NOMO-1 treated with dmso at 0.1 percent for 144 hours (cell line): ENCODE results near the gene ZNF76.
"Not testable (repeated sequence)": the region's sequence is repeated elsewhere in the genome, so short reads cannot be mapped to it uniquely, and the experiment has no call there.

Source experiments
- DNase-seq: peaks from one replicate; lab custom pipeline; 2025; ENCODE audit not compliant: unreplicated experiment; lab: John Stamatoyannopoulos, UW

Gene ZNF76

GRCh38 chr6:35297601-35298481 is 38.3 kb downstream of the ZNF76 start, which contains the start of gene DEF6:
TSS of gene DEF6 (plus strand) at chr6:35297818. CDS start at chr6:35297857, 39 bp downstream.
- DNase-seq = peak; percentile 92

DNA sequence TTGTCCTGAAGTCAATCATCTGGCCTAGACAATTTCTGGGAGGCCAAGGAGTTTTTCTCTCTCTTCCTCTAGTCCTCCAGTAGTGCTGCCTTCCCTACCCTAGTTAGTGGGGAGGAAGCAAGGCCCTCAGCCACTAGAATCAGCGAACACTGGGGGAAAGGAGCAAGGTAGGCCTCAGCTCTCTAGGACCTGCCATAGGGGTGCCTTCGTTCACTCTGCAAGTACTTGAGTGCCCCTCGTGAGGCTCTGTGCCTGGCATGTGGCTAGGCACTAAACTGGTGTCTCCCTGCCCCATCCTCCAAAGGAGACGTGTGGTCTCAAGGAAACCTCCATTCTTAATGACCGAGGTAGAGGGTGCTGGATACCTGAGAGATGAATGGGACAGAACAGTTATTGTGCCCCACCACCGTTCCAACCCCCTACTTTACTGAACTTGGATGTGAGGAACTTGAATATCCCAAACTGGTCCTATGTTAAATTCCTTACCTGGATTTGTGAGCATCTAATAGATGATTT is 39.1 kb downstream of the ZNF76 start:
- no peak for DNase-seq

DNA sequence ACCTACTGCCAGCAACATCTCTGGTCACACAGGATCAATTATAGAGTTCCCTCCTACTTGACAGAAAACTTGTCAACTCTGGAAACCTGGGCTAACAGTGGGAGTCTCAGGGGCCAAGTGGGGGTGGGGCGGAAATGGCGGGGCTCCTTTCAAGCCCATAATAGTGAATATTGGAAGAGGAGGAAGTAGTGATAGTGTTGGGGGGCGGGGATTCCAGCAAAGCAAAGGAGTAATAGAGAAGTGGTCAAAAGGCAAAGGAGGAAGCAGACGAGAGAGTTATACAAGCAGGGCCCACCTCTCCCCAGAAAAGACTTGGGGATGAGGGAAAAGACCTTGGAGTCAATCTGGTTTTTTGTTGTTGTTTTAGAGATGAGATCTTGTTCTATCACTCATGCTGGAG is 40.1 kb downstream of the ZNF76 start:
- peak; percentile 83 for DNase-seq

DNA sequence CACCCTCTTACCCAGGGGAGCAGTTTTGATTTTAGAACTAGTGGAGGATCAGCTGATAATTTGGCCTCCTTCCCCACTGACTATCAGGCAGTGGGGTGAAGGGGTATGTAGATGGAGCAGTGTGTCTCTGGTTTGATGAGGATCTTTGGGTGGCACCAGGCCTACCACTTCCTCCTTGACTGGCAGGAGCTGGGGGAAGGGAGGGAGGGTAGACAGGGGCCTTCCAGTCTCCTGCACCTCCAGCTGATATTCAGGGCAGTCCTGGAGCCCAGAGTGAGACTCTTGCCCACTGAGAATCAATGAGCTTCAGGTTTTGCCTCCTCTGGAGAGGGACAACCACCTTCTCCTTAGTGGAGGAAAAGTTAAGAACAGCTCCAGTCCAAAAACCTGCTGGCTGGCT is 41.3 kb downstream of the ZNF76 start:
- no peak for DNase-seq

DNA sequence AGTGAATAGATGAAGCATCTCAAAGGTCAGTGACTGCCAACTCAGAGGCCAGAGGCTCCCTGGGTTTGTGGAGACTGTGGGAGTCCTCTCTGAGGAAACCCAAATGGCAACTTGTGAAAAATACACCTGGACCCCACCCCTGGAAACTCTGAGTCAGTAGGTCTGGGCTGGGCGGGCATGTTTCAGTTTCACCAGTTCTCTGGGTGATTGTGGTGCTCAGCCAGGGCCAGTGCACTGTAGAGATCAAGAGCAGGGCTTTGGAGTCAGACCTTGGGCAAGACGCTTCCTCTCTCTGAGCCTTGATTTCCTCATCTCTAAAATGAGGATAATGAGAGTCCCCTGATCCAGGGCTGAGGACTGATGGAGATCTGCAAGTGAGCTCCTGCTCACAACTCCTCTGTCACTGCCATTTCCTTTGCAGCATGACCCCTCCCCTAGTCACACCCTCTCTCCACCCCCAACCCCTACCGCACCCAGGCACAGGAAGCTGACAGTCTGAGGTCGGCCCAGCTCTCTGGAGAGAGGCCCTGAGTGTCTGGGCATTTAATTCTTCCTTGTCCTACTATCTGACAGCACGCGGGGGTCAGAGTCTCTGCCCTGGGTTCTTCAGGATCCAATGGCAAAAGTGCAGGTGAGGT is 43.2 kb downstream of the ZNF76 start:
- peak; percentile 88 for DNase-seq

GRCh38 chr6:35304299-35304698 is 44.8 kb downstream of the ZNF76 start:
- no peak for DNase-seq

DNA sequence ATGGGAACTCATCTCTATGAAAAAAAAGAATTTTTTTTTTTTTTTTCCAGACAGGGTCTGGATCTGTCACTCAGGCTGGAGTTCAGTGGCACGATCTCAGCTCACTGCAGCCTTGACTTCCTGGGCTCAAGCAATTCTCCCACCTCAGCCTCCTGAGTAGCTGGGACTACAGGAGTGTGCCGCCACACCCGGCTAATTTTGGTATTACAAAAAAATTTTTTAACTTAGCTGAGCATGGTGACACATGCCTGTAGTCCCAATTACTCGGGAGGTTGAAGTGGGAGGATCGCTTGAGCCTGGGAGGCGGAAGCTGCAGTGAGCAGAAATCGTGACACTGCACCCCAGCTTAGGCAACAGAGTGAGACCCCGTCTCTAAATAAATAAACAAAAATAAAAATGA is 45.6 kb downstream of the ZNF76 start:
- DNase-seq = no peak

GRCh38 chr6:35307138-35307537 is 47.6 kb downstream of the ZNF76 start:
- not testable (repeated sequence) for DNase-seq

- DNase-seq = not testable (repeated sequence)
Observed at GRCh38 chr6:35308543-35308942, 49.0 kb downstream of the ZNF76 start.

DNA sequence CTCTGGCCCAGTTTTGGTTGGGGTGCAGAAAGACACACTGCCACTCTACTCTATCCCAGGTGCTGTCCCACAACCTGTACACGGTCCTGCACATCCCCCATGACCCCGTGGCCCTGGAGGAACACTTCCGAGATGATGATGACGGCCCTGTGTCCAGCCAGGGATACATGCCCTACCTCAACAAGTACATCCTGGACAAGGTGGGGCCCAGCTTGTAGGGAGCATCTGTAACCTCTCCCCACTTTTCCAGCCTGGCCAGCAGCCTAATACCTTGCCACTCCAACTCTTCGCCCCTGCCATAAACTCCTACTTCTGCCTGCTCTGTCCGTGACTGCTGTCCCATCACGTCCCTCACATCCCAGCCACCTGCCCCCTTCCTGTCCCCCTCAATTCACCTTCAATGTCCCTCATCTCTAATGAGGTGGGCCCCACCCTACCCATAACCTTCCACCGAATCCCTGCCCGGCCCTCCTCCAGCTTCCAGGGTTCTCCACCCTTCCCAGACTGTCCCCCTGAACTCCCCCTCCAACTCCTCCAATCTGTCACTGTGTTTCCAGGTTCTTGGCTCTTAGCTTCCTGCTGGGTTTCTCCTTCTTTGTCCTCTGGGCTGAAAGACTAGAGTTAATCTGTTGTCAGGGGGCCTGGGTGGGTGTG is 50.2 kb downstream of the ZNF76 start:
- no peak for DNase-seq

GRCh38 chr6:35310265-35310831 is 50.8 kb downstream of the ZNF76 start:
- no peak for DNase-seq

- DNase-seq = peak; percentile 24
Observed at GRCh38 chr6:35311390-35312075, 52.0 kb downstream of the ZNF76 start.

DNA sequence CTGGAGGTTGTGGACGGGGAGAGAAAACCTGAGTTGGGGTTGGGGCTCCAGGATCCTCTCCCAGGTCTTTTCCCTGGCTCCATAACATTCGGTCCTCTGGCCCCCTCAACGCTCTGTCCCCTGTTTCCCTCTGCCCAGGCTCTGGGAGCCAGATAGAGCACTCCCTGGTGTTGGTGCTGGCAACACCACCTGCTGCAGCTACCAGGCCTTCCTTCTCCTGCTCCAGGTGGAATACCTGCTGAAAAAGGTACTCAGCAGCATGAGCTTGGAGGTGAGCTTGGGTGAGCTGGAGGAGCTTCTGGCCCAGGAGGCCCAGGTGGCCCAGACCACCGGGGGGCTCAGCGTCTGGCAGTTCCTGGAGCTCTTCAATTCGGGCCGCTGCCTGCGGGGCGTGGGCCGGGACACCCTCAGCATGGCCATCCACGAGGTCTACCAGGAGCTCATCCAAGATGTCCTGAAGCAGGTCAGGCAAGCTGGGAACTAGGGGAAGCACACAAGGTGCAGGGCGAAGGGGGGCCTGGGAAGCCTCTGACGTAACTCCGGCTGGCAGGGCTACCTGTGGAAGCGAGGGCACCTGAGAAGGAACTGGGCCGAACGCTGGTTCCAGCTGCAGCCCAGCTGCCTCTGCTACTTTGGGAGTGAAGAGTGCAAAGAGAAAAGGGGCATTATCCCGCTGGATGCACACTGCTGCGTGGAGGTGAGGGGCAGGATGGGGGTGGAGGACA is 52.7 kb downstream of the ZNF76 start:
- no peak for DNase-seq

GRCh38 chr6:35312807-35313206 is 53.3 kb downstream of the ZNF76 start:
- no peak for DNase-seq

- no peak for DNase-seq
Observed at GRCh38 chr6:35317483-35318195, 58.1 kb downstream of the ZNF76 start.

DNA sequence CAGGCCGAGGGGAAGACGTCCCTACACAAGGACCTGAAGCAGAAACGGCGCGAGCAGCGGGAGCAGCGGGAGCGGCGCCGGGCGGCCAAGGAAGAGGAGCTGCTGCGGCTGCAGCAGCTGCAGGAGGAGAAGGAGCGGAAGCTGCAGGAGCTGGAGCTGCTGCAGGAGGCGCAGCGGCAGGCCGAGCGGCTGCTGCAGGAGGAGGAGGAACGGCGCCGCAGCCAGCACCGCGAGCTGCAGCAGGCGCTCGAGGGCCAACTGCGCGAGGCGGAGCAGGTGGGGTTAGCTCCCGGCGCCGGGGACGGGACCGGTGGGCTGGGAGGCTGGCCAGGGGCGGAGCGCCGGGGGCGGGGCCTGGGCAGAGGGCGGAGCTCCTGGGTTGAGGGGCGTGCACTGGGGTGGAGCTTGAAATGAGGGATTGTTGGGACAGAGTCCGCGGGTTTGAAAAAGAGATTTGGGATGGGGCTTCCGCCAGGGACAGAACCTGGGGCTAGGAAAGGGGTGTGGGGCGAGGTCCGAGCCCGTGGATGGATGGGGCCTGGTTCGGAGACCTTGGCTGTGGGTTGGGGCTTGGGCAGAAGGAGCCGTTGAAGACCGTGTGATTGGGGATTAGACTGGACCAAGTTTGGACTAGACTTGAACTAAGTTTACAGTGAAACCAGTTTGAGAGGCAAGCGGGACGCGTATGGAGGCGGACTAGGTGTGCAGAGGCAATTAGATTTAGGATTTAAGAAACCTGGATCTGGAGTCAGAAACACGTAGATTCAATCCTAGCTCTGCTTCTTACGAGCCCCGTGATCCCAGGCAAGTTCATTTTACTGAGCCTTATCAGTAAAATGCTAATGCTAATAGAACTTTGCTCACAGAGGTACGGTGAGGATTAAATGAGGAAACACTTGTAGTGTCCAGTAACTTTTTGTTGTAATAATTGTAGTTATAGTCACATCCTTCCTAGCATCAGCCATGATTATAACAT is 58.9 kb downstream of the ZNF76 start:
- DNase-seq = no peak

DNA sequence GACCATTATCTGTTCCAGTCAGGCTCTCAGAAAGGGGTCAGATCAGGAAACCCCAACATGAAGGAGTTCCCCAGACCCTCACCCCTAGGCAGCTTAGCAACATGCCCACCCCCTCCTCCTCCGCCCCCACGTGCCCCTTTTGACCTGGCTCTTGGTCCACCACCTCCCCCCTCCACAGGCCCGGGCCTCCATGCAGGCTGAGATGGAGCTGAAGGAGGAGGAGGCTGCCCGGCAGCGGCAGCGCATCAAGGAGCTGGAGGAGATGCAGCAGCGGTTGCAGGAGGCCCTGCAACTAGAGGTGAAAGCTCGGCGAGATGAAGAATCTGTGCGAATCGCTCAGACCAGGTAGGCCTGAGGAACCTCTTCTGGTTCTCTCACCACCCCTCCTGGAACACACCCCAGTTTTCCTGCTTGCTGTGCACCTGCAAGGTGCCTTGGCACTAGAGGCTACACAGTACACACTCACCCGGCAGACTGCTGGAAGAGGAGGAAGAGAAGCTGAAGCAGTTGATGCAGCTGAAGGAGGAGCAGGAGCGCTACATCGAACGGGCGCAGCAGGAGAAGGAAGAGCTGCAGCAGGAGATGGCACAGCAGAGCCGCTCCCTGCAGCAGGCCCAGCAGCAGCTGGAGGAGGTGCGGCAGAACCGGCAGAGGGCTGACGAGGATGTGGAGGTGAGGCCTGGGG is 60.0 kb downstream of the ZNF76 start:
- DNase-seq = no peak

- no peak for DNase-seq
Observed at GRCh38 chr6:35320031-35320410, 60.5 kb downstream of the ZNF76 start.
